ENCODE measurements around the gene HGFAC. TPM values are rescaled to one million over a fixed set of nuclear protein-coding genes. Genes with fewer than 3 reads are reported as not detected.

HGFAC gene
- total RNA-seq, 1 experiment from 2014 or later = 0.20 TPM

GRCh38 chr4:3437998-3438846, 3.5 kb upstream of the HGFAC start:
- POLR2A ChIA-PET = no interaction called here
- ATAC-seq (no peak), DNase-seq (ENCODE audit: low spot score) (no peak)
- no peaks in the 10 kb centered on the region for H3K27me3 Mint-ChIP-seq (ENCODE audit: low read depth)
- H3K27ac Mint-ChIP-seq = no peak overlapping the region; the same call in 1 of the 2 replicates
- CTCF ChIA-PET = interaction anchor here (0.6 to 2.9 kb wide), 4 partner anchors 28 to 120 kb away, joined by 4 to 8 read pairs (median 4); no protein-coding TSS in a partner anchor
- no peak for TF ChIP-seq NR1H2 (CRISPR knock-in tag; IDR thresholded peaks at IDR 0.05)
- TF ChIP-seq ZNF671 (CRISPR knock-in tag; IDR thresholded peaks at IDR 0.05) = no peak
- TF ChIP-seq, protein P1, sequence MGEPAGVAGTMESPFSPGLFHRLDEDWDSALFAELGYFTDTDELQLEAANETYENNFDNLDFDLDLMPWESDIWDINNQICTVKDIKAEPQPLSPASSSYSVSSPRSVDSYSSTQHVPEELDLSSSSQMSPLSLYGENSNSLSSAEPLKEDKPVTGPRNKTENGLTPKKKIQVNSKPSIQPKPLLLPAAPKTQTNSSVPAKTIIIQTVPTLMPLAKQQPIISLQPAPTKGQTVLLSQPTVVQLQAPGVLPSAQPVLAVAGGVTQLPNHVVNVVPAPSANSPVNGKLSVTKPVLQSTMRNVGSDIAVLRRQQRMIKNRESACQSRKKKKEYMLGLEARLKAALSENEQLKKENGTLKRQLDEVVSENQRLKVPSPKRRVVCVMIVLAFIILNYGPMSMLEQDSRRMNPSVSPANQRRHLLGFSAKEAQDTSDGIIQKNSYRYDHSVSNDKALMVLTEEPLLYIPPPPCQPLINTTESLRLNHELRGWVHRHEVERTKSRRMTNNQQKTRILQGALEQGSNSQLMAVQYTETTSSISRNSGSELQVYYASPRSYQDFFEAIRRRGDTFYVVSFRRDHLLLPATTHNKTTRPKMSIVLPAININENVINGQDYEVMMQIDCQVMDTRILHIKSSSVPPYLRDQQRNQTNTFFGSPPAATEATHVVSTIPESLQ (CRISPR knock-in tag; IDR thresholded peaks at IDR 0.05) = no peak
- no peak for TF ChIP-seq FOXP1 (CRISPR knock-in tag; IDR thresholded peaks at IDR 0.05; ENCODE audit: borderline replicate concordance)
- TF ChIP-seq, protein P2, sequence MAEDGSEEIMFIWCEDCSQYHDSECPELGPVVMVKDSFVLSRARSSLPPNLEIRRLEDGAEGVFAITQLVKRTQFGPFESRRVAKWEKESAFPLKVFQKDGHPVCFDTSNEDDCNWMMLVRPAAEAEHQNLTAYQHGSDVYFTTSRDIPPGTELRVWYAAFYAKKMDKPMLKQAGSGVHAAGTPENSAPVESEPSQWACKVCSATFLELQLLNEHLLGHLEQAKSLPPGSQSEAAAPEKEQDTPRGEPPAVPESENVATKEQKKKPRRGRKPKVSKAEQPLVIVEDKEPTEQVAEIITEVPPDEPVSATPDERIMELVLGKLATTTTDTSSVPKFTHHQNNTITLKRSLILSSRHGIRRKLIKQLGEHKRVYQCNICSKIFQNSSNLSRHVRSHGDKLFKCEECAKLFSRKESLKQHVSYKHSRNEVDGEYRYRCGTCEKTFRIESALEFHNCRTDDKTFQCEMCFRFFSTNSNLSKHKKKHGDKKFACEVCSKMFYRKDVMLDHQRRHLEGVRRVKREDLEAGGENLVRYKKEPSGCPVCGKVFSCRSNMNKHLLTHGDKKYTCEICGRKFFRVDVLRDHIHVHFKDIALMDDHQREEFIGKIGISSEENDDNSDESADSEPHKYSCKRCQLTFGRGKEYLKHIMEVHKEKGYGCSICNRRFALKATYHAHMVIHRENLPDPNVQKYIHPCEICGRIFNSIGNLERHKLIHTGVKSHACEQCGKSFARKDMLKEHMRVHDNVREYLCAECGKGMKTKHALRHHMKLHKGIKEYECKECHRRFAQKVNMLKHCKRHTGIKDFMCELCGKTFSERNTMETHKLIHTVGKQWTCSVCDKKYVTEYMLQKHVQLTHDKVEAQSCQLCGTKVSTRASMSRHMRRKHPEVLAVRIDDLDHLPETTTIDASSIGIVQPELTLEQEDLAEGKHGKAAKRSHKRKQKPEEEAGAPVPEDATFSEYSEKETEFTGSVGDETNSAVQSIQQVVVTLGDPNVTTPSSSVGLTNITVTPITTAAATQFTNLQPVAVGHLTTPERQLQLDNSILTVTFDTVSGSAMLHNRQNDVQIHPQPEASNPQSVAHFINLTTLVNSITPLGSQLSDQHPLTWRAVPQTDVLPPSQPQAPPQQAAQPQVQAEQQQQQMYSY (CRISPR knock-in tag; IDR thresholded peaks at IDR 0.05) = no peak
- no peak for TF ChIP-seq ZNF425 (CRISPR knock-in tag; conservative IDR thresholded peaks at IDR 0.05)
- no peak for TF ChIP-seq HMGXB4 (CRISPR knock-in tag; IDR thresholded peaks at IDR 0.05)
- no peak for TF ChIP-seq ZNF396 (CRISPR knock-in tag; IDR thresholded peaks at IDR 0.05; ENCODE audit: borderline replicate concordance)
- TF ChIP-seq ZNF263 (CRISPR knock-in tag; IDR thresholded peaks at IDR 0.05; ENCODE audit: low read depth) = no peak
- no peak for TF ChIP-seq GTF2I (CRISPR knock-in tag; conservative IDR thresholded peaks at IDR 0.05)
- no peak for TF ChIP-seq MYBL2 (CRISPR knock-in tag; IDR thresholded peaks at IDR 0.05)
- no peak for TF ChIP-seq ZNF138 (CRISPR knock-in tag; conservative IDR thresholded peaks at IDR 0.05)
- no peak for TF ChIP-seq FOXK1 (CRISPR knock-in tag; IDR thresholded peaks at IDR 0.05)
- no peak for TF ChIP-seq ETV6 (CRISPR knock-in tag; IDR thresholded peaks at IDR 0.05)
- TF ChIP-seq ZNF532 (CRISPR knock-in tag; IDR thresholded peaks at IDR 0.05; ENCODE audit: borderline replicate concordance) = no peak
- no peak for TF ChIP-seq CBFB (CRISPR knock-in tag; IDR thresholded peaks at IDR 0.05; ENCODE audit: low read depth)
- no peak for TF ChIP-seq TEAD1 (CRISPR knock-in tag; IDR thresholded peaks at IDR 0.05)
- no peak for TF ChIP-seq RELA (CRISPR knock-in tag; IDR thresholded peaks at IDR 0.05; ENCODE audit: borderline replicate concordance)
- TF ChIP-seq ZNF219 (CRISPR knock-in tag; IDR thresholded peaks at IDR 0.05; ENCODE audit: borderline replicate concordance) = no peak
- TF ChIP-seq, protein P3, sequence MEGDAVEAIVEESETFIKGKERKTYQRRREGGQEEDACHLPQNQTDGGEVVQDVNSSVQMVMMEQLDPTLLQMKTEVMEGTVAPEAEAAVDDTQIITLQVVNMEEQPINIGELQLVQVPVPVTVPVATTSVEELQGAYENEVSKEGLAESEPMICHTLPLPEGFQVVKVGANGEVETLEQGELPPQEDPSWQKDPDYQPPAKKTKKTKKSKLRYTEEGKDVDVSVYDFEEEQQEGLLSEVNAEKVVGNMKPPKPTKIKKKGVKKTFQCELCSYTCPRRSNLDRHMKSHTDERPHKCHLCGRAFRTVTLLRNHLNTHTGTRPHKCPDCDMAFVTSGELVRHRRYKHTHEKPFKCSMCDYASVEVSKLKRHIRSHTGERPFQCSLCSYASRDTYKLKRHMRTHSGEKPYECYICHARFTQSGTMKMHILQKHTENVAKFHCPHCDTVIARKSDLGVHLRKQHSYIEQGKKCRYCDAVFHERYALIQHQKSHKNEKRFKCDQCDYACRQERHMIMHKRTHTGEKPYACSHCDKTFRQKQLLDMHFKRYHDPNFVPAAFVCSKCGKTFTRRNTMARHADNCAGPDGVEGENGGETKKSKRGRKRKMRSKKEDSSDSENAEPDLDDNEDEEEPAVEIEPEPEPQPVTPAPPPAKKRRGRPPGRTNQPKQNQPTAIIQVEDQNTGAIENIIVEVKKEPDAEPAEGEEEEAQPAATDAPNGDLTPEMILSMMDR (IDR thresholded peaks at IDR 0.05) = no peak
- H3K36me3 Mint-ChIP-seq = no peaks in the 10 kb centered on the region
- no peak overlapping the region for H3K4me3 Mint-ChIP-seq
- no peaks in the 10 kb centered on the region for H3K9me3 Mint-ChIP-seq
- no peaks in the 10 kb centered on the region for H3K4me1 Mint-ChIP-seq

Measured in WTC11 (cell line).